Measurements from ENCODE around the gene OAF.
A peak's percentile ranks its signal among the peaks of the same experiment; 100 is the strongest.

OAF gene

DNA sequence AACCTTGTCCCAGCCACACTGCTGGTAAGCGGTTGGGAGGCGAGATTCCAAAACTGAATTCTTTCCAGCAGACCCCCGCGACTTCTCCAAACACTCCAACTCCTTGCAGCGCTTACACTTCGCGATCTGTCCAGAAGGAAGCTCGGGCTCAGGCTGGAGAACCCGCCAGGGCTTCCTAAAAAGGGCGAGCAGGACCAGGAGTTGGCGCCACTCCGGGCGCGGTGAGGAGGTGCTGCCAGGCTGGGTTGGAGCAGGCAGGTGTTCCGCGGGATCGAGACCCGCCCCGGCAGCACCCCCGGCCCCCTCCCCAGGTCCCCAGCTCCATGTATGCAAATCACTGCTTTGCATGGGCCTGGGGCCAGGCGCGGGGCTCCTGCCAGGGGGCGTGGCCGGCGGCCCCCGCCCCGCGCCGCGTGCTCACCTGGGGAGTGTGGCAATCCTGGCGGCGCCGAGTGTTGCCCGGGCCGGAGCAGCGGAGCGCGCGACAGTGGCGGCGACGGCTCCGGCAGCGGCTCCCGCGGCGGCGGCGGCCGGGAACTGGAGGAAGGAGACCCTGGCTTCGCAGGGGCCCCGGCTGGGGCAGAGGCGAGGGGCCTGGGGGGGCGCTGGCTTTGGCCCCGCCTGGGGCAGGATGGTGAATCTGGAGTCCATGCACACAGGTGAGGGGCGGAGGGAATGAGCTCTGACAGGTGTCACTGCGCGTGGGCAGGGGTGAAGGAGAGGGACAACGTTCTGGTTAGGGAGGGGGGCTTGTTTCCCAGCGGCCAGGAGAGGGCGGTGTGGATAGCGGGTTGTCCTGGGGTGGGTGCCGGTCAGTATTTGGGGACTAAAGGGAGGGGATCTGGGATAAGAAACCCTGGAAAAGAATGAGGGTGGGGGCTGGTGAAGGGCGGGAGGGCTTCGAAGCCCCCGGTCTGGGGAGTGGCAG lies 29.1 kb downstream of the OAF start, which contains the start of gene POU2F3:
POU2F3 (plus strand) TSS at position 428 of the 928 bp plus-strand sequence; CDS start at position 632, 204 bp downstream.
- TF ChIP-seq CTCF (IDR thresholded peaks at IDR 0.05; ENCODE audit: extremely low read depth, missing control alignments): no peak
- DNase-seq (ENCODE audit: low spot score): peak; percentile 58

DNA sequence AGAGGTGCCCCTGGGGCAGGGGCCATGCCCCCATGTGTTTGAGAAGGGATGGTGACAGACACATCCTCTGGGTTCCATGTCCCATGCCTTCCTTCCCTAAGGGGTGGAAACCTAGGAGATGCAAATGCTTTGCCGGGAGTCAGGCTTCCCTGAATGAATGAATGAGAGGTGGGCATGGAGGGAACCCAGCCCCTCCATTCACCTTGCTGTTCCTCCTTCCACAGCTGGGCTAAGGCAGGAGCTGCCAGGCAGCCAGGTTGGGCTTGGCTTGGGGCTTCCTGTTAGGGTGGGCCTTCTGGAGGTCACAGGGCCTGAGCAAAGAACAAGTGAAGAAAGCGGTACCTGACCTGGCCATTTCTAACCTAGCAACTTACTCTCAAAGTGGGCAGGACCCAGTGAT lies 30.0 kb downstream of the OAF start:
- no peak for TF ChIP-seq CTCF (IDR thresholded peaks at IDR 0.05; ENCODE audit: extremely low read depth, missing control alignments)
- DNase-seq (ENCODE audit: low spot score): no peak

DNA sequence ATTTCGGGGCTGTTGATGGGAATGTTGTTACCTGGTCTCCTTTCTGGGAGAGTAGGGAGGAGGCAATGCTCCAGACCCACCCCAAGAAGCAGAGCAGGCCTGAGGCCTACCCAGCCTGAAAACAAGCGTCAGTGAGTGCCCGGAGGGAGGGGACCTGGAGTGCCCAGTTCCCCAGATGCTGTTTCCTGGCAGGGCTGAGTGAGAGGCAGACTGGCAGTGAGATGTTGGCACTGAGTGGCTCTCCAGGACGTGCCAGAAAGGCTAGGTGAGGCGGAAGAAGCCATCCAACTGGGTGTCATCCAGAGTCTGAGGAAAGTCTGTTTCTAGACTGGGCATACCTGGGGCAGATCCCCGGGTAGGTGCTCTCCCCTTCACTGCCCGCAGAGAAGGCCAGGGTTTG lies 30.4 kb downstream of the OAF start:
- no peak for DNase-seq (ENCODE audit: low spot score)
- TF ChIP-seq CTCF (IDR thresholded peaks at IDR 0.05; ENCODE audit: extremely low read depth, missing control alignments): no peak

DNA sequence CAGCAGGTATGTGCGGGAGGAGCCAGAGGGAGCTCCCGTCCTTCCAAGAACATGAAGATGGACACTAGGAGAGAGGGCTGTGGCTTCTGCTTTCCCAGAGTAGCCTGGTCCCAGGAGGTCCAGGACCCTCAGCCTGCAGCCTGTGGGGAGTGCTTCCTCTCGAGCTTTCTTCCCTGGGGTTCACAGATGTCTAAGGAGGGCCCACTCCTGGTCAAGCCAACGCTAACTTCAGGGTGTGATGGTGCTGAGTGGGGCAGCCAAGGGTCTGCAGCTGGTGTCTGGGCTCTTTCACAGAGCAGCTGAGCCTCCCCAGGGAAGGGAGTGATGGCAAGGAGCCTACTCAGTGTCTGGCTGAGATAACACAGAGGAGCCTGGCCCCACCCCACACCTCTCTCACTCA lies 32.4 kb downstream of the OAF start:
- no peak for TF ChIP-seq CTCF (IDR thresholded peaks at IDR 0.05; ENCODE audit: extremely low read depth, missing control alignments)
- no peak for DNase-seq (ENCODE audit: low spot score)

DNA sequence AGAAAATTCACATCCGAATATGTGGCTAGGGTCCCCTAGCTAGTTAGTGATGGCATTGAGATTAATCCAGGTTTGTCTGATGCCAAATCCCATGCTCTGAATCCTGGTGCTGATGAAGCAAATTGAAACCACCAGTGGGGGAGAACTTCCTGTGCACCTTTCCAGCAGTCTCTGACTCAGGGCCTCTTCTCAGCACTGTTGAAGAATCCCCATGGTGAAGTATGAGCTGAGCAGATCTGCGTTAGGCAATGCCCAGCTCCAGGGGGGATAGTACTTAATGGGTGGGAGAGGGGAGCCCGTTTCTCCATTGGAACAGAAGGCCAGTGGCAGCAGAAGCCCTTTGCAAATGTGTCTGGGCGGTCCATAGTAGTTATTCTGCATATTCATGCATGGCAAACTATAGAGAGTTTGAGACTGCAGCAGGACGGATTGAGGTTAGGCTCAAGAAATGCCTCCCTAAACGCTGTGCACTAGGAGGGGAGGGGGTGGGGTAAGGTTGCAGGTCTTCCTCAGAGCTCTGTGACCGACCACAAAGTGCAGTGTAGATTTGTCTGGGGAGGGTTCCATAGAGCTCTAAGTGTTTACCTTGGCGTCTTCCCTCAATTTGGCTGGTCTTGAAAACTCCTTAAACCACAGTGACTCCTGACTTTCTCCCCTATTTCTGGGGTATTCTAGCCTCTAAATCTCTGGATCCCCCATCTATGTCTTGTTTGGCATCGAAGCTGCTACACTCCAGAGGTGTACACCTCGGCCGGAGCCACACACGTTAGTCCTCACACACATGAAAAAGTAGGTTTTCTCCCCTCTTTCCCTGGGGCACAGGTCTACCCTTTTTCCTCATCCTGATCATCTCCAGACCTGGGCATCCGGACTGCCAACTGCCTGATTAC lies 33.9 kb downstream of the OAF start:
- DNase-seq (ENCODE audit: low spot score): no peak
- TF ChIP-seq CTCF (IDR thresholded peaks at IDR 0.05; ENCODE audit: extremely low read depth, missing control alignments): no peak

GRCh38 chr11:120245434-120245833 lies 34.6 kb downstream of the OAF start:
- no peak for TF ChIP-seq CTCF (IDR thresholded peaks at IDR 0.05; ENCODE audit: extremely low read depth, missing control alignments)
- DNase-seq (ENCODE audit: low spot score): no peak

Data from GM20000 (cell line).